ENCODE results near the gene STK32C.
A peak's percentile ranks its signal among the peaks of the same experiment; 100 is the strongest.
"Not testable (repeated sequence)": the region's sequence is repeated elsewhere in the genome, so short reads cannot be mapped to it uniquely, and the experiment has no call there.

The STK32C gene

GRCh38 chr10:132299371-132300336 is 8.1 kb downstream of the STK32C start:
- peak in 1 of 5 donors; percentile 3 for DNase-seq

GRCh38 chr10:132298038-132298881 is 9.5 kb downstream of the STK32C start:
- DNase-seq: peak in 1 of 5 donors; percentile 12

GRCh38 chr10:132297526-132297925 is 10.2 kb downstream of the STK32C start:
- DNase-seq: peak in 1 of 5 donors; percentile 9

GRCh38 chr10:132296666-132297443 is 10.9 kb downstream of the STK32C start:
- DNase-seq: peak in 1 of 5 donors; percentile 9

- not testable (repeated sequence) for DNase-seq
Observed at GRCh38 chr10:132295481-132295880, 12.3 kb downstream of the STK32C start.

- DNase-seq: no peak
Observed at GRCh38 chr10:132294561-132295318, 13.0 kb downstream of the STK32C start.

DNA sequence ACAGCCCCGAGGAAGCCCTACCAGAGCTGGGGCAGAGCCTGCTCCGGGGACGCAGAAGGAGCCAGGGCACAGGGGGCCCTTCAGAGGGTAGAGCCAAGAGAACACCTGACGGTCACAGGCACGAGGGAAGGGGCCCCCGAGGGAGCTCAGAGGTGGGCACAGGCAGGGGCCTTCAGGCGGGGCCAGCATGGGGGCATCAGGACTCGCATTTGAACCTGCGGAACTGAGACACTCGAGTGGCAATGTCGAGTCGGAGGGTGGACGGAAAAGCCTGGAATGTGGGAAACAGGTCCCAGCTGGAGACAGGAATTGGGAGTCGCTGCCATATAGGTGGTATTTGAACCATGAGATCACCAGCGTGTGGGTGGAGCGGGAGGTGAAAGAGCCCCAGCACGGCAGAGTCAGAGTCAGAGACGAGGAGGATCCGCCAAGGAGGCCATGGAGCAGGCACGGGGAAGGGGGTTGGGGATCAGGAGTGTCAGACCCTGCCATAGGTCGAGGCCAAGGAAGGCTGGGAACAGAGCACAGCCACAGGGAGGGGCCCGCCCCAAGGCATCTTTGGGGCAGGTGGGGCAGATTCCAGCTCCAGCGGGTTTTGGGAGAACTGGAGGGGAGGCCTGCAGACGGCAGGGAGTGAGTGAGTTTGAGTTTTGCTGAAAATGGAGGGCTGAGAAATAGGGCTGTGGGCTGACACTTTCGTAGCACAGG is 13.8 kb downstream of the STK32C start:
- peak in 1 of 5 donors; percentile 8 for DNase-seq

DNA sequence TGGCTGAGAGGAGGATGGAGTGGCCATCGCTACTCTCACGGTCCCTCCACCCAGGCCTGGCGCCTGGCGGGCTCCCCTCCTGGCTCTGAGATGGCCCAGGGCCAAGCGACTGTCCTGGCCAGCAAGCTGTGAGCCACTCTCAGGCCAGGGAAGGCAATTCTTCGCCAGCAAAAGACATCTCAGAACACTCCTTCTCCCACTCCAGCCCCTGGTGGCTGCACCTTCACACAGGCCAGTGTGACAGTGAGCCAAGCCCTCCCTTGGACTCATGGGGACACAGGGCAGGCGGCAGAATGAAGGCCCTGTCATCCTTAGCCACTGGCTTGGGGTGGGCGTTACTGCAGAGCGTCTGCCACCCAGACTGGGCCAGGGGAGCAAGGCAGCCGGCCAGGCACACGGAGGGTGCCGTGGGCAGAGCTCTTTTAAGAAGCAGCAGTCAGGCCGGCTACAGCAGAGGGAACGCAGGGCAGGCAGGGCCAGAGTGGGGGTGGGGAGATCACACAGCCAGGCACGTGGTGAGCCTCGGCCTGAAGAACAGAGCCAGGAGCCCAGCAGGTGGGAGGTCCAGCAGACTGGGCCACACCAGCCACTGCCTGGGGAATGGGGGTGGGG is 14.4 kb downstream of the STK32C start:
- peak in 1 of 5 donors; percentile 5 for DNase-seq

- peak in 1 of 5 donors; percentile 11 for DNase-seq
Observed at GRCh38 chr10:132292287-132293200, 15.2 kb downstream of the STK32C start.

- DNase-seq: no peak
Observed at GRCh38 chr10:132291826-132292225, 15.9 kb downstream of the STK32C start.

GRCh38 chr10:132290631-132291030 is 17.1 kb downstream of the STK32C start:
- DNase-seq: no peak

- DNase-seq: no peak
Observed at GRCh38 chr10:132289439-132289838, 18.3 kb downstream of the STK32C start.

GRCh38 chr10:132283604-132284382 is 24.0 kb downstream of the STK32C start:
- DNase-seq: no peak

DNA sequence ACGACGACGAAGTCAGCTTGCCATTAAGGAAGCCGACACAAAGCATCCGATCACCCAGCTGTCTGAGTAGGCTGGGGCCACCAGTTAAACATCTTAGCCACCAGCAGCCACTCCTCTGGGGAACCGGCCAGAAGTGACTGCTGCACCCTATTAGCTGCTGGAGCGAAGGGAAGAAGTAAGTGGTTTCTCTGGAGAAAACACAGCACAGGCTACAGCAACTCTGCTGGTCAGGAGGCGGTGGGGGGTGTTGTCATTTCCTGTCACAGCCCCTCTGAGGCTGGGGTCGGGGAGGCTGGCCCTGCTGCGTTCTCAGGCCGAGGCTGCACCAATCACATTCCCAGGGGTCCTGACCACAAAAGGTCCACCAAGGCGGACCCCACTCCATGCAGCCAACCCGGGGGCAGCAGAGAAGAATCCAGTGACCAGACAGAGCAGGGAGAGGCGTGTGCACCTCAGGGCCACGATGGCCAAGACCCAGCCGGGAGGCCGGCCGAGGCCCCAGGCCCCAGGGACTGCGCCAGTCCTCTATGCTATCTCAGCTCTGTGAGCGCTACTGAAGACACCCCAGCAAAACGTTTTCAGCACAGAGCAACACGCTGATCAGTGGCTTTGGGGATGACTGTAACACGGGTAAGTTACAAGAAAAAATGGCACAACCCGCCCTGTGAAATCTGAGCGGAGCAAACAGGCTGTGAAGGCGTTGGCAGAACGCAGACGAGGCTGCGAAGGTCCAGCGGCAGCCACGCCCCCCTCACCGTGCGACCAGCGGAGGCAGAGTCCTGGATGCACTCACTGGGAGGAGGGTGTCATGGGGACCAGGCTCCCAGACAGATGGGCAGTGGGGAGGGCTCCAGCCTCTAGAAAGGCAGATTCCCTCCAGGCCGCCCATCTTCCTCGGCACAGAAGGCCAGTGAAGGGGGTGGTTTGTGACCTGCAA is 24.8 kb downstream of the STK32C start:
- no peak for DNase-seq

- DNase-seq: no peak
Observed at GRCh38 chr10:132281915-132282666, 25.7 kb downstream of the STK32C start.

- no peak for DNase-seq
Observed at GRCh38 chr10:132280646-132281074, 27.1 kb downstream of the STK32C start.
